Measurements from ENCODE around the gene SLC4A8.

GRCh38 chr12:51443573-51443972 is 18.9 kb downstream of the SLC4A8 start:
- TF ChIP-seq POLR2A (IDR thresholded peaks at IDR 0.05) = no peak
- no peak for TF ChIP-seq CTCF (IDR thresholded peaks at IDR 0.05)

All from adrenal gland (tissue), 5 donors.